IMR-90 (cell line): ENCODE data around the gene MAP7. TPM values are rescaled to one million over a fixed set of nuclear protein-coding genes. Genes with fewer than 3 reads are reported as not detected.

Experiments used
- ATAC-seq: fragments of 200-7000 bp; cut with Tn5 transposase; 2 replicates; pipeline ENCODE4 v1.9.1; 2020; ENCODE audit warnings: low read depth, mild to moderate bottlenecking, moderate library complexity
- BruUV-seq: library from RNA; stranded (reverse); fragments of 400-500 nt; replicated peaks from 2 replicates; lab custom pipeline; 2021; lab: Mats Ljungman, UMichigan
- CTCF ChIA-PET: fragments of 300-600 bp; formaldehyde crosslinking; extraction: SDS; loops from one replicate; lab custom pipeline; 2021; ENCODE audit warnings: antibody characterized with exemption; lab: Yijun Ruan, JAX
- POLR2A ChIA-PET: fragments of 300-600 bp; sonication (Branson Sonifier 250); formaldehyde crosslinking; loops from one replicate; lab custom pipeline; 2022; ENCODE audit warnings: antibody characterized with exemption; ENCODE audit not compliant: unreplicated experiment; lab: Charles Lee
- DNase-seq: peaks from one replicate; pipeline ENCODE4 v3.0.0; 2013
- H2AFZ ChIP-seq: replicated peaks from 2 replicates; pipeline ENCODE3; 2013; ENCODE audit warnings: low read length, mild to moderate bottlenecking; ENCODE audit not compliant: poor library complexity
- H2AK5ac ChIP-seq: 2 replicates; pipeline ENCODE4 v1.6.1; 2013; ENCODE audit warnings: low read depth, low read length, inconsistent platforms
- H2AK9ac ChIP-seq: replicated peaks from 2 replicates; pipeline ENCODE3; 2013; ENCODE audit warnings: mild to moderate bottlenecking, low read depth, low read length, moderate library complexity; ENCODE audit not compliant: poor library complexity
- H2BK120ac ChIP-seq: 2 replicates; pipeline ENCODE4 v1.6.1; 2013; ENCODE audit warnings: low read depth, low read length, inconsistent platforms
- H2BK15ac ChIP-seq: 3 replicates; pipeline ENCODE4 v1.6.1; 2013; ENCODE audit warnings: low read depth, low read length, inconsistent platforms
- H2BK20ac ChIP-seq: 2 replicates; pipeline ENCODE4 v1.6.1; 2013; ENCODE audit warnings: low read depth, mild to moderate bottlenecking, inconsistent platforms, low read length, moderate library complexity
- H2BK5ac ChIP-seq: 2 replicates; pipeline ENCODE4 v1.6.1; 2013; ENCODE audit warnings: mild to moderate bottlenecking, low read depth, low read length, inconsistent platforms; ENCODE audit not compliant: poor library complexity, severe bottlenecking
- H3K14ac ChIP-seq: replicated peaks from 2 replicates; pipeline ENCODE4 v1.6.1; 2013; ENCODE audit warnings: low read depth, low read length, inconsistent platforms
- H3K18ac ChIP-seq: 2 replicates; pipeline ENCODE4 v1.6.1; 2013; ENCODE audit warnings: low read depth, low read length, control low read depth
- H3K23ac ChIP-seq: 2 replicates; pipeline ENCODE4 v1.6.1; 2013; ENCODE audit warnings: low read depth, low read length, inconsistent platforms
- H3K27ac ChIP-seq: 2 replicates; pipeline ENCODE4 v1.5.1; 2013; ENCODE audit warnings: mild to moderate bottlenecking, control low read depth, low read length; ENCODE audit not compliant: insufficient read depth
- H3K27me3 ChIP-seq: 2 replicates; pipeline ENCODE4 v1.6.1; 2013; ENCODE audit warnings: low read length; ENCODE audit not compliant: control insufficient read depth, insufficient read depth
- H3K36me3 ChIP-seq: 2 replicates; pipeline ENCODE4 v1.6.1; 2013; ENCODE audit warnings: low read length, mixed read lengths; ENCODE audit not compliant: control insufficient read depth, insufficient read depth
- H3K4ac ChIP-seq: 2 replicates; pipeline ENCODE4 v1.6.1; 2013; ENCODE audit warnings: low read depth, low read length, inconsistent platforms
- H3K4me1 ChIP-seq: 2 replicates; pipeline ENCODE4 v1.6.1; 2013; ENCODE audit warnings: low read length, mixed read lengths; ENCODE audit not compliant: control insufficient read depth, insufficient read depth
- H3K4me2 ChIP-seq: 2 replicates; pipeline ENCODE4 v1.6.1; 2013; ENCODE audit warnings: low read depth, mild to moderate bottlenecking, control low read depth, low read length, moderate library complexity
- H3K4me3 ChIP-seq: 2 replicates; pipeline ENCODE4 v1.5.1; 2013; ENCODE audit warnings: low read depth, mild to moderate bottlenecking, control low read depth, low read length, moderate library complexity; ENCODE audit not compliant: insufficient read depth
- H3K56ac ChIP-seq: 2 replicates; pipeline ENCODE4 v1.6.1; 2013; ENCODE audit warnings: low read length, inconsistent platforms; ENCODE audit not compliant: insufficient read depth; ENCODE audit errors: extremely low read depth
- H3K79me1 ChIP-seq, 2 experiments: 2 replicates each; pipeline ENCODE4 v1.6.1; 2013; ENCODE audit warnings: low read length in 2 of 2, inconsistent platforms in 1 of 2, low read depth in 1 of 2
- H3K9ac ChIP-seq: 2 replicates; pipeline ENCODE4 v1.6.1; 2013; ENCODE audit warnings: low read depth, low read length, control low read depth
- H3K9me1 ChIP-seq: 2 replicates; pipeline ENCODE4 v1.6.1; 2013; ENCODE audit warnings: low read length, inconsistent platforms; ENCODE audit not compliant: insufficient read depth
- H3K9me3 ChIP-seq: 2 replicates; pipeline ENCODE4 v1.6.1; 2013; ENCODE audit warnings: low read length; ENCODE audit not compliant: control insufficient read depth, insufficient read depth
- H4K20me1 ChIP-seq: 2 replicates; pipeline ENCODE4 v1.6.1; 2013; ENCODE audit warnings: low read length, inconsistent platforms; ENCODE audit not compliant: insufficient read depth
- H4K5ac ChIP-seq: 2 replicates; pipeline ENCODE4 v1.6.1; 2013; ENCODE audit warnings: mild to moderate bottlenecking, low read depth, low read length, control low read depth
- H4K8ac ChIP-seq, 2 experiments: 2 replicates each; pipeline ENCODE4 v1.6.1; 2013; ENCODE audit warnings: low read depth in 2 of 2, low read length in 2 of 2, control low read depth in 1 of 2, inconsistent platforms in 1 of 2
- H4K91ac ChIP-seq: 2 replicates; pipeline ENCODE4 v1.6.1; 2013; ENCODE audit warnings: low read depth, low read length, inconsistent platforms; ENCODE audit not compliant: insufficient read depth
- BHLHE40 ChIP-seq: fragments of 150-350 bp; IDR thresholded peaks from 2 replicates; pipeline ENCODE4 v1.6.1; 2016; ENCODE audit warnings: mild to moderate bottlenecking, low read depth, low read length
- CTCF ChIP-seq: conservative IDR thresholded peaks from 2 replicates; pipeline ENCODE4 v1.5.1; 2012; ENCODE audit warnings: mild to moderate bottlenecking, low read depth, low read length, improper control_type of control experiment
- FOS ChIP-seq: fragments of 150-350 bp; IDR thresholded peaks from 2 replicates; pipeline ENCODE4 v1.6.1; 2016; ENCODE audit warnings: low read depth, low read length
- MAZ ChIP-seq: IDR thresholded peaks from 2 replicates; pipeline ENCODE4 v1.6.1; 2012; ENCODE audit warnings: low read depth, mild to moderate bottlenecking, low read length, improper control_type of control experiment, moderate library complexity, borderline replicate concordance
- NFE2L2 ChIP-seq: fragments of 150-350 bp; IDR thresholded peaks from 2 replicates; pipeline ENCODE4 v1.6.1; 2016; ENCODE audit warnings: low read depth, mild to moderate bottlenecking, low read length
- RFX5 ChIP-seq: IDR thresholded peaks from 2 replicates; pipeline ENCODE4 v1.8.0; 2012; ENCODE audit warnings: low read depth, mild to moderate bottlenecking, low read length, moderate library complexity
- SMC3 ChIP-seq: fragments of 150-350 bp; IDR thresholded peaks from 2 replicates; pipeline ENCODE4 v1.6.1; 2016; ENCODE audit warnings: low read depth, mild to moderate bottlenecking, antibody characterized with exemption, low read length, moderate library complexity
- USF2 ChIP-seq: fragments of 150-350 bp; IDR thresholded peaks from 2 replicates; pipeline ENCODE4 v1.6.1; 2017; ENCODE audit warnings: mild to moderate bottlenecking, antibody characterized with exemption, low read length, low read depth
- WGBS, 2 experiments: methylation state at CpG; one replicate each; pipeline versions ENCODE4 v1.1.5 to v1.1.7; 2013; ENCODE audit warnings: missing lambda C conversion rate in 2 of 2; ENCODE audit not compliant: insufficient read length in 1 of 2; ENCODE audit errors: extremely low coverage in 2 of 2; 5-methylcytosine and 5-hydroxymethylcytosine counted together
- dilution Hi-C: fragments of 300-500 bp; cut with HindIII; formaldehyde crosslinking; loops from one replicate; pipeline ENCODE4 v1.14.3; 2018; ENCODE audit warnings: low sequenced_read_pairs; ENCODE audit not compliant: unreplicated experiment
- in situ Hi-C: fragments of 300-500 bp; cut with MboI; formaldehyde crosslinking; loops from 3 replicates; pipeline ENCODE4 v1.14.3; 2019; ENCODE audit warnings: low sequenced_read_pairs, inconsistent platforms, mixed read lengths
- intact Hi-C: fragments of 100-400 bp; cut with micrococcal nuclease; formaldehyde crosslinking; loops from 2 replicates; pipeline ENCODE4 v1.10.0; 2022
- polyA plus RNA-seq, 3 experiments: library from polyadenylated mRNA; depleted of rRNA; stranded (reverse); fragments of >200 nt; gene quantifications; 2 replicates each; pipeline ENCODE4 v1.2.3, GENCODE V29; 2012; ENCODE audit warnings: low replicate concordance in 1 of 3
- total RNA-seq: library from RNA; depleted of rRNA; stranded (reverse); fragments of >200 nt; gene quantifications from 2 replicates; pipeline ENCODE4 v1.2.3, GENCODE V29; 2012
- TF ChIP-seq, protein P1 (sequence below): fragments of 150-350 bp; IDR thresholded peaks from 2 replicates; pipeline ENCODE4 v1.6.1; 2016; ENCODE audit warnings: low read depth, mild to moderate bottlenecking, low read length, moderate library complexity, borderline replicate concordance

Gene MAP7
- total and polyA plus RNA-seq, 2 of the 4 experiments (the other 2 are of a cell fraction): 0.19 to 0.36 TPM

DNA sequence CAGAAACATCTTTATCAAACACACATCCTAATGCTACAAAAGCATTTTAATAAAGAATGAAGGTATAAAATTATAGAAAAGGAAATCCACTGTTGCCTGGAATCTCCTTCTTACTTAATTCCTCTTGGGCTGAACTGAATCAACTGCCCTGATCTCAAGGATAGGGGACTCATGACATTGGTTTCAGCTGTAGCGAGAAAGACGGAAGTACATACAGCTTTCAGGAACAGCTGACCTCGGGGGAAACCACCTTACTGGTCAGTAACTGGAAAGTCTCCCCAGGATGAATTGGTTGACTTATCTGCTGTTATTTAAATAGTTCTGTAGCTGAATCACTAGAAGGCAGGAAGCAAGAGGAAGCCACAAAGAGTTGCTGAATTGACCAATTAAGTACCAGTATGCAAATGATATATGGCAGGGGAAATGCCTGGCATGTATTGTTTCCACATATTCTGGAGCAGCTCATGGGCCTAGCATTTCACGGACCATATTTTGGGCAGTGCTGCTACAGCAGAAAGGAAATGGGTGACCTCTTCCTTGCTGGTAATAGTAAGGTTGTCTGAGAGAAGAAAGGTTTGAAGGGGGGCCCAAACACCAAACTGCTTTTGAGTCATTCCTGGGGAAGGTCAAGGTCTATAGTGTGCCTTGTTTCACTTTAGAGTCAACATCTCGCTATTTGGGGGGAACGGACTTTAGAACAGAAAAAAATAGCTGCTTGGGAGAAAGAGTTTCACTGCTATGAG, 43.7 kb upstream of the MAP7 start (continued):
- TF ChIP-seq BHLHE40 (peak; percentile 12; the same call in 1 of the 2 replicates), MAZ (no peak; the same call in 1 of the 2 replicates)

- intact Hi-C loops: no loop called here
- peak; percentile 86 for DNase-seq
- no peak for TF ChIP-seq MAZ
- no peak for TF ChIP-seq NFE2L2
- no peak for TF ChIP-seq CTCF
- TF ChIP-seq RFX5: no peak
- no peak for TF ChIP-seq SMC3
- TF ChIP-seq, protein P1, sequence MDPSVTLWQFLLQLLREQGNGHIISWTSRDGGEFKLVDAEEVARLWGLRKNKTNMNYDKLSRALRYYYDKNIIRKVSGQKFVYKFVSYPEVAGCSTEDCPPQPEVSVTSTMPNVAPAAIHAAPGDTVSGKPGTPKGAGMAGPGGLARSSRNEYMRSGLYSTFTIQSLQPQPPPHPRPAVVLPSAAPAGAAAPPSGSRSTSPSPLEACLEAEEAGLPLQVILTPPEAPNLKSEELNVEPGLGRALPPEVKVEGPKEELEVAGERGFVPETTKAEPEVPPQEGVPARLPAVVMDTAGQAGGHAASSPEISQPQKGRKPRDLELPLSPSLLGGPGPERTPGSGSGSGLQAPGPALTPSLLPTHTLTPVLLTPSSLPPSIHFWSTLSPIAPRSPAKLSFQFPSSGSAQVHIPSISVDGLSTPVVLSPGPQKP: no peak
- TF ChIP-seq FOS: peak; percentile 47; the same call in 1 of the 2 replicates
- no peak for TF ChIP-seq USF2
Measured at GRCh38 chr6:136592930-136593673, 42.9 kb upstream of the MAP7 start.

More at GRCh38 chr6:136592930-136593673, 42.9 kb upstream of the MAP7 start:
- no peak overlapping the region for H3K9ac ChIP-seq
- H2BK20ac ChIP-seq: peak overlapping the region; percentile 88
- no peak overlapping the region for H2AK9ac ChIP-seq
- peak overlapping the region; percentile 49 for H3K56ac ChIP-seq
- no CpG with 5 or more reads among the region's 2 CpGs for WGBS, 2 experiments
- H3K4me1 ChIP-seq: peaks cover 13% of the 10 kb centered on the region
- no peaks in the 10 kb centered on the region for H3K27me3 ChIP-seq
- peak overlapping the region; percentile 96 for H3K18ac ChIP-seq
- peaks cover 19% of the 10 kb centered on the region for H3K36me3 ChIP-seq
- peak overlapping the region; percentile 46 for H3K23ac ChIP-seq
- H4K91ac ChIP-seq: peak overlapping the region; percentile 78
- peak overlapping the region; percentile 95 for H2BK120ac ChIP-seq
- ChIA-PET CTCF (interaction anchor here (1.6 to 1.8 kb wide), 2 partner anchors 51 to 199 kb away, joined by 5 to 7 read pairs; partner anchors contain the start of gene MAP3K5), POLR2A (interaction anchor here (1.3 to 2.2 kb wide), 2 partner anchors 17 to 199 kb away, joined by 3 to 7 read pairs; partner anchors contain the start of gene MAP3K5)
- peak overlapping the region; percentile 88 for H3K27ac ChIP-seq
- peak overlapping the region; percentile 94 for H4K5ac ChIP-seq
- no peaks in the 10 kb centered on the region for H3K9me3 ChIP-seq
- H2BK5ac ChIP-seq: peak overlapping the region; percentile 90
- H3K4me2 ChIP-seq: no peak overlapping the region
- dilution Hi-C loops: no loop called here
- H3K9me1 ChIP-seq: peaks cover 13% of the 10 kb centered on the region
- BruUV-seq: no TSS peak
- no peak overlapping the region for H3K4me3 ChIP-seq
- H3K79me1 ChIP-seq: peaks cover 5 to 48% of the 10 kb centered on the region in 2 experiments
- H3K14ac ChIP-seq: peak overlapping the region; percentile 59
- peak overlapping the region; percentile 78 for H2AK5ac ChIP-seq
- ATAC-seq: peak; percentile 20; the same call in 1 of the 2 replicates
- no peaks in the 10 kb centered on the region for H4K20me1 ChIP-seq
- in situ Hi-C loops: no loop called here
- H3K4ac ChIP-seq: peak overlapping the region; percentile 92
- H4K8ac ChIP-seq: peak overlapping the region; percentile 3 to 76; a peak in 3 of 4 replicates
- H2BK15ac ChIP-seq: peak overlapping the region; percentile 39; the same call in 2 of the 3 replicates
- no peak overlapping the region for H2AFZ ChIP-seq
